ENCODE measurements around the gene URB1.

DNA sequence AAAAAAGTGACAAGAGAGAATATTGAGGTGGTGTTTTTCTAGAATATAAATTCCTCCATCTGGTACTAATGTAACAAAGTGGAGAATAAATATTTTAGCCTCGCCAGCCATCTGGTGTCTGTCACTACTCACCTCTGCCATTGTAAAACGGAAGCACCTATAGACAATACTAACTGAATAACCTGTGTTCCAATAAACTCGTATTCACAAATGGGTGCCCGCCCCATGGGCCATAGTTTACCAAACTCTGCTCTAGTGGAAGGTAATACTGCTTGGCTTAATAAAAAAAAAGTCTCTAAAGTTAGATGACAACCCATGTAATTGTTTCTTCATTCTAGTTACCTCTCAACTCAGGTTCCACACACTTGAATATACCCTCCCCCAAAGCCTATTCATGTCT, 122.1 kb downstream of the URB1 start:
- TF ChIP-seq EZH2 (IDR thresholded peaks at IDR 0.05) (no peak), POLR2AphosphoS5 (IDR thresholded peaks at IDR 0.05; ENCODE audit: borderline replicate concordance, low read depth, low read length) (no peak), FOXP2 (optimal IDR thresholded peaks at IDR 0.05; ENCODE audit: control extremely low read depth, extremely low read length, insufficient read depth) (no peak)

All from SK-N-MC (cell line).